GM18526 (cell line): Measurements from ENCODE around the gene EHD3.

Experiments
- POLR2A ChIP-seq: IDR thresholded peaks from 3 replicates; pipeline ENCODE4 v1.6.1; 2011; ENCODE audit not compliant: insufficient read length; ENCODE audit errors: extremely low read depth

Gene EHD3

GRCh38 chr2:31238126-31238905 is 4.4 kb downstream of the EHD3 start:
- no peak for TF ChIP-seq POLR2A

GRCh38 chr2:31238906-31239592 is 5.1 kb downstream of the EHD3 start:
- TF ChIP-seq POLR2A, result no peak

- TF ChIP-seq POLR2A, result no peak
Measured at GRCh38 chr2:31239593-31240177, 5.7 kb downstream of the EHD3 start.

- no peak for TF ChIP-seq POLR2A
Measured at GRCh38 chr2:31240381-31241365, 6.7 kb downstream of the EHD3 start.

GRCh38 chr2:31241625-31242270 is 7.8 kb downstream of the EHD3 start:
- TF ChIP-seq POLR2A, result no peak

GRCh38 chr2:31243053-31243452 is 9.1 kb downstream of the EHD3 start:
- no peak for TF ChIP-seq POLR2A

- TF ChIP-seq POLR2A, result no peak
Measured at GRCh38 chr2:31244101-31244500, 10.1 kb downstream of the EHD3 start.

GRCh38 chr2:31246184-31246852 is 12.4 kb downstream of the EHD3 start:
- no peak for TF ChIP-seq POLR2A

GRCh38 chr2:31247711-31248110 is 13.8 kb downstream of the EHD3 start:
- no peak for TF ChIP-seq POLR2A

GRCh38 chr2:31248139-31248538 is 14.2 kb downstream of the EHD3 start:
- TF ChIP-seq POLR2A, result no peak

GRCh38 chr2:31249009-31249690 is 15.2 kb downstream of the EHD3 start:
- TF ChIP-seq POLR2A, result no peak

- TF ChIP-seq POLR2A, result no peak
Measured at GRCh38 chr2:31251018-31251417, 17.1 kb downstream of the EHD3 start.

GRCh38 chr2:31251851-31252250 is 17.9 kb downstream of the EHD3 start:
- no peak for TF ChIP-seq POLR2A
